ENCODE results near the gene HS1BP3. TPM values are rescaled to one million over a fixed set of nuclear protein-coding genes. Genes with fewer than 3 reads are reported as not detected.
A peak's percentile ranks its signal among the peaks of the same experiment; 100 is the strongest.

The HS1BP3 gene
- total RNA-seq, 1 donor from 2014 or later, result 20.1 TPM

- ATAC-seq, result no peak
- intact Hi-C loops (cut with DNase I), result no loop called here
- DNase-seq (ENCODE audit: missing footprints), result no peak
Measured at GRCh38 chr2:20574423-20574911, 76.4 kb downstream of the HS1BP3 start.

GRCh38 chr2:20573620-20574422 lies 77.1 kb downstream of the HS1BP3 start:
- DNase-seq (ENCODE audit: missing footprints), result no peak
- intact Hi-C loops (cut with DNase I), result no loop called here
- no peak for ATAC-seq

DNA sequence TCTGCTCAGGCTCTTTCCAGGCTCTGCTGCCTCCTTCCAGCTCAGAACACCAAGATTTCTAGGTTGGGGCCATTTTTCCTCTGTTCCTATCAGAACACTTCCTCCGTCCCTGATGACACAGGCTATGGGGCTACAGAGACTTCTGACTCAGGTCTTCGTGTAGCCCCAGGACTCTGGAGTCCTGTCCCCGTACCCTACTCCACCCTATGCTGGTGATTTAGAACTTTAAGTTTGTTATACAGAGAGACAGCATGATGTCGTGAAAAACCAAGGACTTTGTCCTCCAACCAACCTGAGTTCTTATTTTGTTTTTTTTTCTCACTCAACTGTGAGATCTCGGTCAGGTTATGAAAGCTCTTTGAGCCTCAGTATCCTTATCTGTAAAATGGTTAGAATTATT lies 78.7 kb downstream of the HS1BP3 start:
- intact Hi-C loops (cut with DNase I), result no loop called here
- DNase-seq (ENCODE audit: missing footprints), result no peak
- ATAC-seq, result no peak

DNA sequence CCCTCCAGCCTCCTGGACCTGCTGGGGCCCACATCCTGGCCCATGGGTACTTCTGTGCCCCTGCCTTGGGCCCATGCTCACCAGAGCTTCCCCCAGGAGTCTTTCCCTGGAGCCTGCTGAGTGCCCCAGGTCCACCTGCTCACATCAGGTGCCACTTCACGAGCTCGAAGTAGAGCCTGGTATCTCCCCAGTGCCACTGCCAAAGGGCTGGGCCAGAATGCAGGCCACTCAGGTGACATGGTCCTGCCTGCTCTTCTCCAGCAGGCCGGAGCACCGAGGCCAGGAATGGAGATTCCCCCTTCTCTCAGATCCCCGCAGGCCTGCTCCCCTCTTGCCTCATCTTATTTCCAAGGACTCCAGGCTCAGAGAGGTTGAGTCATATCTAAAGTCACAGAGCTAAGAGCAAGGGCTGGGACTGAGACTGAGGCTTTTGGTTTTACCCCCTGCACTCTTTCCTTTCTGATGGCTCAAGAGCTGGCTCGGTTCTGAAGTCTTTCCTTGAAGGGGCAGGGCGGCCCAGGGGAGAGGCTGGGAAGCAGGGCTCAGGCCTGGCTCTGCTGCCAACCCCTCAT lies 79.2 kb downstream of the HS1BP3 start:
- ATAC-seq, result no peak
- intact Hi-C loops (cut with DNase I), result loop anchor here (2.0 kb wide), 1 partner anchor 47 kb away; no protein-coding TSS in a partner anchor

DNA sequence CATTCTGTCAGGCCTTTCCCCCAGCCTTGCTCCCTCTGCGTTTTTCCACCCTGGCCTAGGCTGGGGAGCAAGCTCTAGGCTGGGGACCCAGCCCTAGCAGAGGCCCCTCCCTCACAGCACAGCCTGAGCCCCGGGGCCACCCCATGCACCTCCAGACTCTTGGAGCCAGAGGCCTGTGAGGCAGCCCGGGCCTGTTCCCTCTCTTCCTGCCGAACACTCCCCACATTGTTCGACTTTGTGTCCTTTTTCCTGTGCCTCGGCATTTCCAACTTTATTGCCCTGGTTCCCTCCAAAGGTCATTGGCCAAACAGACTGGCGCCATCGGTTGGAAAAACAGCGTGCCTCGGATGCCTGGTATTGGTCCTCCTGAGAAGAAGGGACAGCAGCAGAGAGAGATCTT lies 79.7 kb downstream of the HS1BP3 start:
- no peak for DNase-seq (ENCODE audit: missing footprints)
- intact Hi-C loops (cut with DNase I), result loop anchor here (2.0 kb wide), 1 partner anchor 46 kb away; no protein-coding TSS in a partner anchor
- no peak for ATAC-seq

More for the DNA sequence above, 79.2 kb downstream of the HS1BP3 start:
- DNase-seq (ENCODE audit: missing footprints), result no peak

- intact Hi-C loops (cut with DNase I), result loop anchor here (2.0 kb wide), 1 partner anchor 45 kb away; no protein-coding TSS in a partner anchor
- no peak for DNase-seq (ENCODE audit: missing footprints)
- ATAC-seq, result no peak
Measured at GRCh38 chr2:20570249-20570648, 80.6 kb downstream of the HS1BP3 start.

GRCh38 chr2:20569464-20570223 lies 81.3 kb downstream of the HS1BP3 start:
- no peak for DNase-seq (ENCODE audit: missing footprints)
- no peak for ATAC-seq
- intact Hi-C loops (cut with DNase I), result loop anchor here (2.0 kb wide), 1 partner anchor 45 kb away; no protein-coding TSS in a partner anchor

DNA sequence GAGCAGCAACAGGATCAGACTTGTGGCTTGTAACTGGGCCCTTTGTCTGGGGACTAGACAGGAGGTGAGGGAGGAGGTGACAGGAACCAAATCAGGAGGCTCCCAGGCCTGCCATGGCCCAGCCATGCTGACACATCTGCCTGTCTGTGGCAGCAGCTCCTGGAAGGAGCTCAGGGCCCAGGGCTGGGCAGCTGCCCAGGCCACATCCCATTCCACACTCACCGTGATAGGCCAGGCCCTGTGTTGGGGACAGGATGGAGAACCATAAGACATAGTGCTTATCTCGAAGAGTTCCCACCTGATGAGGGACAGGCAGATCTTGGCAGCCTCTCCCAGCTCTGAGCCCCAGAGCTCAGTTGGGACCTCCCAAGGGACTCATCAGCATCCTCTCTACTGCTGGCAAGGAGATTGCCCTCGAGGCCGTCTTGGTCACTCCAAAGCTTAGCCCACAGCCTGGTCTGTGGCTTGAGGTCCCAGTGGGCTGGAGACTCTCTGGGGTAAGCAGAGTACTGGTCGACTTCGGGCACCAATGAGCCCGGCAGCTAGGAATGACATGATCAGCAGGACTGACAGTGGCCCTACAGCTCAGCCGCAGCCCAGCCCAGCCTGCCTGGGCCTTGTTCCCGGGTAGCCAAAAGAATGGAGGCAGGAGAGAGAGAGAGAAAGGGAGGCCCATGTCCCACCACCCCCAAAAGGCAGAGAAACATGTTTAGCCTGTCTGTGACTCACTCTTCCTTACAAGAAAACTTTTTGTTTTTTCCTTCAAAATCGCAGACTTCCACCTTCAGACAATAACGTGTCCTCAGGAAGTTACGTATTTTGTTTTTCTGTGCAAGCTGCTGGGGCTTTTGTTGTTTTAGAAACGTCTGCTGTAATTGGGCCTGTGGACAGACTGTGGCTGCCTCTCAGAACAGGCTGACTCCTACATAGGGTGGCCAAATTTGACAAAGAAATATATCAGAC lies 82.1 kb downstream of the HS1BP3 start:
- peak; percentile 37 for ATAC-seq
- intact Hi-C loops (cut with DNase I), result no loop called here
- no peak for DNase-seq (ENCODE audit: missing footprints)

GRCh38 chr2:20567926-20568179 lies 83.0 kb downstream of the HS1BP3 start:
- ATAC-seq (no peak), DNase-seq (ENCODE audit: missing footprints) (no peak)
- intact Hi-C loops (cut with DNase I), result no loop called here

Other genes with a start within 250 kb of the HS1BP3 start
- 208 TPM for gene RHOB, start 204.0 kb downstream of the HS1BP3 start, total RNA-seq
- gene GDF7, start 16.0 kb upstream of the HS1BP3 start, total RNA-seq, result 0.46 TPM
- 5.8 TPM for gene LDAH, start 172.0 kb upstream of the HS1BP3 start, total RNA-seq

Data from Right ventricle myocardium inferior (tissue), 1 donor.